ENCODE data around the gene PARD3. TPM values are rescaled to one million over a fixed set of nuclear protein-coding genes. Genes with fewer than 3 reads are reported as not detected.
A peak's percentile ranks its signal among the peaks of the same experiment; 100 is the strongest.

PARD3 gene
- total RNA-seq, 1 donor from 2014 or later, result 72.5 TPM

DNA sequence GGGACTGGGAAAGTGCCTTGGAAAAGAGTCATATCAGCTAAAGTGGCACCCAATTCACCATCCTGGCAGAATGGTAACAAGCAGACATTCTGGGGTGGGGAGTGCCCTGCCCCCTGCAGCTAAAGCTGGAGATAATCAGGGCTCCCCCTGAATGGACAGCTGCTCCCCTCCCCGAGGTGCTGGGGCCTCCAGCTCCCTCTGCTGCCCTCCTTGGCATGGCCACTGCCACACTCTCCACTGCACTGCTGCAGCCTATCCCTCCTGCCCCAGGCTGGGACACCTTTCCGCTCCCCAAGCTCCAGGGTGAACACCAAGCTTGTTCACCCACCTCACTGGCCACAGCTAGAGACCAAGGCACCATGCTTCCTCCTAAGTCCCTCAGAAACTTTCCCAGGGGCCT is 9.8 kb upstream of the PARD3 start:
- DNase-seq, result no peak

GRCh38 chr10:34821587-34822585 is 6.8 kb upstream of the PARD3 start:
- DNase-seq, result no peak

GRCh38 chr10:34817586-34817985 is 2.5 kb upstream of the PARD3 start:
- no peak for DNase-seq

GRCh38 chr10:34817054-34817453 is 2.0 kb upstream of the PARD3 start:
- DNase-seq, result no peak

DNA sequence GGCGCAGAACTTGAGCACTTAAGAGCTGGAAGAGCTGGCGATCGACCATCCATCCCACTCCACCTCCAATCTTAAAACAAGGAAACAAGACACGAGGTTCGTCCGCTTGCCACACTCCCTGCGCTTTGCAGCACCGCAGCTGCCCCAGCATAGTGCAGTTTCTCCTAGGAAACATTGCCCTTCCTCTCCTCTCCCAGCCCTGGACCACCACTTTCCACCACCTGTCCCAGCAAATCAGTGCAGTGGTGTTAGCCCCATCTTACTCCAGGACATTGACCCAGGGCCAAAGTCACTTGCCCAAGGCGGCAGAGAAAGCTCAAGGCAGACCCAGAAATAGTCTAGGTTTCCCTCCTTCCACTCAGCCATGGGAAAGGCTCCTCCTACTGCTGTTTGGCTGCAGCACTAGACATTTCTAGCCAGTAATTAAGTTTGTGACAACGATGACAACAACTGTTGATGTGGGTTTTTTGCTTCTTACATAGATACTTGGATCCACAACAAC is 1.5 kb upstream of the PARD3 start:
- DNase-seq, result peak; percentile 56

DNA sequence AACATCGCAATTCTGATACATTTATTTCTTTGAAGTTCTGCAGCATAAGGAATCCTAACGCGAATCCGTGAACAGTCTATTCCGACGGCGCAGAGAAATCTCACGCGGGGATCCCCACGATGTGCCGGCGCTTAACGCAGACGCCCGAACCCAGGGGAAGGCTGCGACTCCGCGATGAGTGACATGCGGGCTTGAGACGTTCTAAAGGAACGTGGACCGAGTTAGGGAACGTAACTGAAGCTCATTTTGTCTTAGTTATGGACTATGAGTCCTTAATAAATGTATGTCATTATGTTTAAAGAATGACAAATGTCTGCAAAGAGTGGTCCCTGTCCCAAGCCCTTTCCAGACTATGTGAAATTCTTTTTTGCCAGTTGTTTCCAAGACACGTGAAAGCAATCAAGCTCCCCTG is 995 bp upstream of the PARD3 start:
- DNase-seq, result no peak

- no peak for DNase-seq
Observed at GRCh38 chr10:34814913-34815184, 247 bp downstream of the PARD3 start.

- DNase-seq, result no peak
Observed at GRCh38 chr10:34814223-34814912, 728 bp downstream of the PARD3 start.

DNA sequence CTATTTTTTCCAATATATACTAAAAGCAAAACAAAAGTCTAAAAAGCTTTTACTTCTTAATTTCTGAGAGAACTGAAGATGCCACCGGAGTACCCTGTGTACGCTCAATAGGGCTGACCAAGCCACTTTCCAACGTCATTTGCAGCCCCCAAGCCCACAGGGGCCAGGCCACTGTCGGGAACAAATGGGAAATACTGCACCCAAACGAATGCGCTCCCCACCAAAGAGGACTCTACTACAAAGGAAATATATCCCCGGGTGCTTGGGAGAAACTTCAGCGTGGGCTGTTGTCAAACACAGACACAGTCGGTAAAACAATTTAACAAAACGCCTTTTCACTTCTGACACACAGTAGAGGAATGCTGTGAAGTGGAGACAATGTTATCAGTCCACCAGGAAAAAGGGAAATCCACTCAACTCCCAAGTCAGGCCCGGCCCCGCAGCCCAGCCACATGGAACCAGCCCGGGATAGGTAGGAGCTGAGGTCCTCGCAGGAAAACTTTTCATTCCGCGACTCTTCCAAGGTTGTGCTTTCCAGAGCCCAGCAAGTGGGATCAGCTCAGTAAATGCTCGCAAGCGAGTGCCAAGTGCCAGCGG is 1.4 kb downstream of the PARD3 start:
- no peak for DNase-seq

- no peak for DNase-seq
Observed at GRCh38 chr10:34812771-34813170, 2.3 kb downstream of the PARD3 start.

GRCh38 chr10:34811968-34812514 is 3.1 kb downstream of the PARD3 start:
- no peak for DNase-seq

GRCh38 chr10:34811126-34811967 is 3.7 kb downstream of the PARD3 start:
- DNase-seq, result no peak

- DNase-seq, result peak; percentile 41
Observed at GRCh38 chr10:34809796-34810195, 5.3 kb downstream of the PARD3 start.

- peak; percentile 37 for DNase-seq
Observed at GRCh38 chr10:34808801-34809745, 6.0 kb downstream of the PARD3 start.

DNA sequence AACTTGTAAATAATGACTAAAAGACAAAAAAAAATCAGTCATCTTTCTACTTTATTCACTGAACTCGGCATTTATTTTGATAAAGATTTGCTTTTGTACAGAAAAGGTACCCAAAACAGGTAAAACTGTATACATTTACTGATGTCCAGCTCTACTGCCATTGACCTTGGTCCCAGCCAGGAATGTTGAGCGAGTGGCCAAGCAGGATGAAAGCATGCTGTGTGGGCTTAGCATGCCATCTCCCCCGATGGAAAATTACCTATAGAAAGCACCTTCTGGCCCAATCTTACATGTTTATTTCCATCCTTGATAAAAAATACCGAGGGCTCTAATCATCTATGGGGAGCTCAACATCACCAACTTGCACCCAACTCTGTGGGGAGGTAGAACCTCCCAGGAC is 6.8 kb downstream of the PARD3 start:
- no peak for DNase-seq

DNA sequence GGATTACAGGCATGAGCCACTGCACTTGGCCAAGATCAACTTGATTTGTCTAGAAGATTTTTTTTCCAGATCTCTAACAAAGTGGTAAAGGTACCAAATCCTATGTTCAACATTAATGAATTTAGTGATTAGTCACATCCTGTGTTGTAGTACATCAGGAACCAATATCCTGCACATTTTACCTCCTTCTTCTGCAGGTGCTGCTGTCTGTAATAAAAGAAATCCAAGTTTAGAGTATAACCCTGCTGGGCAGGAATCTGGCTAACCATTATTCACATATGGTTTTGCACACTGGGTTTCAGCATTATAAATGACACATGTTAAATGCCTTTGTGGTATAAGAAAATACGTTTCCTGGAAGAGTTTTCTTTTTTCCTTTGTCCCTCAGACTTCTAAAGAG is 10.8 kb downstream of the PARD3 start:
- no peak for DNase-seq

GRCh38 chr10:34802692-34803091 is 12.4 kb downstream of the PARD3 start:
- DNase-seq, result no peak

DNA sequence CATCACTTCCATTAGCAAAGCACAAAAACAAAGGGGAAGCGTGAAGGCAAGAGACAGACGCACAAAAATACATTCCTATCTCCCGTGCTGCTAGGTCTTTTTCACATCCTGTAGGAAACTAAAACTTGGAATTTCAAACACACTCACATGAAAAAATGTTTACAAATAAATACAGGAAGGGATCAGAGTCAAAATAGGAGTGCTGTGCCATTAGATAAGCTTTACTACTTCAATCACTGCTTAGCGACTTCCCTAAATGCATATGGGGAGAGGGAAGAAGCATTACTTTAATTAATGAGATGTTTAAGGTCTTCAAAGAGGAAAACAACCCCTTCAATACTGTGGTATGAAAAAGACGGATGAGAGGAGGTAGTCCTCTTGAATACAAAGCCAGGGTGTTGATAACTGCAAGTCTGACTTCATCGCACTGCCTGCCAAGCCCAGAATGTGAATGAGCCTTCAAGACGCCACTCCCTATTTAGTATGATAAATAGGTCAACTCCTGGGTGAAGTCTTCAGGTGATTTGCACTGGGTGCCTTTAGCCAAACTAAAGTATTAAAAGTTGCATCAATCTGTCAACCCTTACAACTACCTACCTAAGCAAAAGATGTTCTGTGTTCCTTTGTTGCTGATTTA is 13.9 kb downstream of the PARD3 start:
- no peak for DNase-seq

DNA sequence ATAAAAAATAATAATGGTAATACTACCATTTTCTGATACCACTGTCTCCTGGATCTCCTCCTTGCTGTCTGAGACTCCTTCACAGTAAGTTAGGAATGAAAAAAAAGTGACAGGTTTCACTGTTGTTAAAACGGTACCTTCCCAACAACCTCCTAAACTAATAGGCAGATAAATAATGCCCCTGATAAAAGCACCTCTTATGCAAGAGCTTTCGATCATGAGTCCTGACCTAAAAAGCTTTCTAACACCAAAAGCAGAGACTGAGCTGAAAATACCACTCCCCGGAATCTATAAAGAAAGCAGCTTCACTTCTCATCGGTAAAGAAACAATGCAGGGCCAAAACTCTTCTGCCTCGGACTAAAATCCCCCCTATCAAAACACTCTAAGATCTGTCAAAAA is 14.5 kb downstream of the PARD3 start:
- DNase-seq, result no peak

GRCh38 chr10:34798654-34799053 is 16.4 kb downstream of the PARD3 start:
- DNase-seq, result no peak

Measured in skin of body (tissue), 2 donors.